GM12878 (cell line): ENCODE data around the gene SYNPO2L. TPM values are rescaled to one million over a fixed set of nuclear protein-coding genes. Genes with fewer than 3 reads are reported as not detected.

Source experiments
- BACH1 ChIP-seq: fragments of 450-650 bp; IDR thresholded peaks from 2 replicates; pipeline ENCODE4 v1.6.1; 2017; ENCODE audit warnings: mild to moderate bottlenecking, borderline replicate concordance
- BCL3 ChIP-seq: IDR thresholded peaks from 2 replicates; pipeline ENCODE4 v1.6.1; 2011; ENCODE audit warnings: borderline replicate concordance, low read depth, mild to moderate bottlenecking, moderate library complexity, low read length; ENCODE audit not compliant: insufficient read depth, poor library complexity, severe bottlenecking
- CHD4 ChIP-seq: fragments of 200-600 bp; sonication (generic); IDR thresholded peaks from 2 replicates; pipeline ENCODE4 v1.6.1; 2016; ENCODE audit warnings: mild to moderate bottlenecking
- E2F8 ChIP-seq: fragments of 450-650 bp; IDR thresholded peaks from 2 replicates; pipeline ENCODE4 v1.6.1; 2018; ENCODE audit warnings: mild to moderate bottlenecking, low read depth, moderate library complexity; ENCODE audit not compliant: partially characterized antibody
- EED ChIP-seq: sonication (generic); IDR thresholded peaks from 2 replicates; pipeline ENCODE4 v1.6.1; 2016; ENCODE audit warnings: antibody characterized with exemption, low read depth
- EGR1 ChIP-seq, 2 experiments: IDR thresholded peaks; 1 replicate in 1 of 2; 2 replicates in 1 of 2; pipeline ENCODE4 v1.6.1; 2011 to 2012; ENCODE audit warnings: low read depth in 2 of 2, low read length in 2 of 2, borderline replicate concordance in 1 of 2, mild to moderate bottlenecking in 1 of 2, moderate library complexity in 1 of 2
- GATAD2B ChIP-seq: fragments of 450-650 bp; conservative IDR thresholded peaks from 2 replicates; pipeline ENCODE4 v1.6.1; 2017; ENCODE audit warnings: low read depth, mild to moderate bottlenecking, moderate library complexity
- KLF5 ChIP-seq: fragments of 450-650 bp; IDR thresholded peaks from 2 replicates; pipeline ENCODE4 v1.6.1; 2014; ENCODE audit warnings: mild to moderate bottlenecking; ENCODE audit not compliant: partially characterized antibody
- MXI1 ChIP-seq: fragments of 150-350 bp; IDR thresholded peaks from 2 replicates; pipeline ENCODE4 v1.6.1; 2011; ENCODE audit warnings: low read depth, mild to moderate bottlenecking, inconsistent platforms, low read length, improper control_type of control experiment
- MYB ChIP-seq: fragments of 150-350 bp; IDR thresholded peaks from 2 replicates; pipeline ENCODE4 v1.6.1; 2014; ENCODE audit warnings: mild to moderate bottlenecking, low read depth, low read length, borderline replicate concordance
- NFIC ChIP-seq: IDR thresholded peaks from 2 replicates; pipeline ENCODE4 v1.6.1; 2012; ENCODE audit warnings: low read depth, mild to moderate bottlenecking, inconsistent platforms, low read length, moderate library complexity
- NR2C2 ChIP-seq: IDR thresholded peaks from 2 replicates; pipeline ENCODE4 v1.6.1; 2011; ENCODE audit warnings: borderline replicate concordance, low read depth; ENCODE audit not compliant: control insufficient read depth, insufficient read length
- PAX8 ChIP-seq: fragments of 450-650 bp; IDR thresholded peaks from 2 replicates; pipeline ENCODE4 v1.6.1; 2017; ENCODE audit warnings: mild to moderate bottlenecking, moderate library complexity
- POLR2A ChIP-seq: IDR thresholded peaks from 2 replicates; pipeline ENCODE4 v1.6.1; 2011; ENCODE audit warnings: low read depth, mild to moderate bottlenecking, low read length
- POLR2AphosphoS2 ChIP-seq: IDR thresholded peaks from 2 replicates; pipeline ENCODE4 v1.6.1; 2011; ENCODE audit warnings: low read depth, mild to moderate bottlenecking, low read length, improper control_type of control experiment, moderate library complexity
- RAD21 ChIP-seq: IDR thresholded peaks from 2 replicates; pipeline ENCODE4 v1.6.1; 2011; ENCODE audit warnings: mild to moderate bottlenecking, low read depth, low read length, moderate library complexity; ENCODE audit not compliant: insufficient read depth
- RAD51 ChIP-seq: fragments of 450-650 bp; IDR thresholded peaks from 2 replicates; pipeline ENCODE4 v1.6.1; 2016; ENCODE audit warnings: moderate library complexity, mild to moderate bottlenecking, inconsistent platforms
- RCOR1 ChIP-seq: conservative IDR thresholded peaks from 2 replicates; pipeline ENCODE4 v1.6.1; 2012; ENCODE audit warnings: low read depth, low read length, improper control_type of control experiment
- SUPT20H ChIP-seq: IDR thresholded peaks from 2 replicates; pipeline ENCODE4 v1.6.1; 2011; ENCODE audit warnings: low read depth, mild to moderate bottlenecking, low read length, moderate library complexity, borderline replicate concordance; ENCODE audit not compliant: control insufficient read depth
- ZNF384 ChIP-seq: IDR thresholded peaks from 2 replicates; pipeline ENCODE4 v1.6.1; 2012; ENCODE audit warnings: low read depth, mild to moderate bottlenecking, low read length, improper control_type of control experiment, borderline replicate concordance
- ZNF687 ChIP-seq: fragments of 450-650 bp; IDR thresholded peaks from 2 replicates; pipeline ENCODE4 v1.6.1; 2017; ENCODE audit warnings: mild to moderate bottlenecking, moderate library complexity
- ZSCAN29 ChIP-seq: fragments of 450-650 bp; IDR thresholded peaks from 2 replicates; pipeline ENCODE4 v1.6.1; 2017; ENCODE audit warnings: mild to moderate bottlenecking, moderate library complexity
- polyA plus RNA-seq, 11 experiments: library from polyadenylated mRNA; depleted of rRNA in 4 of 11; unstranded in 6 of 11; stranded (reverse) in 5 of 11; fragments of >200 nt; fragmentation: Nextera tagmentation in 4 of 11; fragmentation: Illumina TruSeq in 1 of 11; extraction: Ambion mirVana in 4 of 11; extraction: Trizol in 1 of 11; gene quantifications; 1 replicate in 1 of 11; 2 replicates in 10 of 11; pipeline versions ENCODE4 v1.2.1 to v1.2.3, GENCODE V29; 2011 to 2016; ENCODE audit warnings: inconsistent platforms in 2 of 11, missing spikeins in 2 of 11, low read depth in 1 of 11
- total RNA-seq, 4 experiments: library from RNA; depleted of rRNA in 3 of 4; stranded (reverse); fragments of >200 nt in 3 of 4; fragmentation: Illumina TruSeq in 1 of 4; extraction: Trizol in 1 of 4; gene quantifications; 2 replicates each; pipeline versions ENCODE4 v1.2.1 to v1.2.3, GENCODE V29; 2013 to 2021

Gene SYNPO2L
- total and polyA plus RNA-seq, 10 of the 15 experiments (the other 5 are each of a cell fraction or from before 2014, with no cell fraction given): 0.01 to 2.3 (median 0.59) TPM

- TF ChIP-seq E2F8 (no peak), CHD4 (no peak), ZNF687 (peak; percentile 59; the same call in 1 of the 2 replicates), EED (peak; percentile 86), BCL3 (peak; percentile 92), GATAD2B (0 out of 2 replicates have a peak, but pooled peaks have one; percentile 63), ZSCAN29 (no peak), RAD21 (no peak), MXI1 (no peak), ZNF384 (no peak), POLR2A (no peak), EGR1 (IDR thresholded peaks at IDR 0.05; ENCODE audit: borderline replicate concordance in 1 of 2, low read depth in 2 of 2, low read length in 2 of 2) (no peak), KLF5 (no peak), BACH1 (no peak), SUPT20H (no peak), NR2C2 (no peak), MYB (no peak), RCOR1 (no peak), NFIC (peak; percentile 84), POLR2AphosphoS2 (no peak), PAX8 (no peak), RAD51 (peak; percentile 86)
These were observed 5.1 kb downstream of the SYNPO2L start (continued) for GRCh38 chr10:73650537-73651331.
